Loucy (cell line): Measurements from ENCODE around the gene SPOCK2.

Experiments used
- EZH2phosphoT487 ChIP-seq: fragments of 200-600 bp; IDR thresholded peaks from 2 replicates; pipeline ENCODE4 v1.6.1; 2018; ENCODE audit warnings: antibody characterized with exemption, mild to moderate bottlenecking, moderate library complexity, borderline replicate concordance
- TF ChIP-seq, protein P1 (sequence below): fragments of 200-600 bp; sonication (generic); conservative IDR thresholded peaks from 2 replicates; pipeline ENCODE4 v1.5.1; 2014; ENCODE audit warnings: mild to moderate bottlenecking, antibody characterized with exemption, low read length

DNA sequence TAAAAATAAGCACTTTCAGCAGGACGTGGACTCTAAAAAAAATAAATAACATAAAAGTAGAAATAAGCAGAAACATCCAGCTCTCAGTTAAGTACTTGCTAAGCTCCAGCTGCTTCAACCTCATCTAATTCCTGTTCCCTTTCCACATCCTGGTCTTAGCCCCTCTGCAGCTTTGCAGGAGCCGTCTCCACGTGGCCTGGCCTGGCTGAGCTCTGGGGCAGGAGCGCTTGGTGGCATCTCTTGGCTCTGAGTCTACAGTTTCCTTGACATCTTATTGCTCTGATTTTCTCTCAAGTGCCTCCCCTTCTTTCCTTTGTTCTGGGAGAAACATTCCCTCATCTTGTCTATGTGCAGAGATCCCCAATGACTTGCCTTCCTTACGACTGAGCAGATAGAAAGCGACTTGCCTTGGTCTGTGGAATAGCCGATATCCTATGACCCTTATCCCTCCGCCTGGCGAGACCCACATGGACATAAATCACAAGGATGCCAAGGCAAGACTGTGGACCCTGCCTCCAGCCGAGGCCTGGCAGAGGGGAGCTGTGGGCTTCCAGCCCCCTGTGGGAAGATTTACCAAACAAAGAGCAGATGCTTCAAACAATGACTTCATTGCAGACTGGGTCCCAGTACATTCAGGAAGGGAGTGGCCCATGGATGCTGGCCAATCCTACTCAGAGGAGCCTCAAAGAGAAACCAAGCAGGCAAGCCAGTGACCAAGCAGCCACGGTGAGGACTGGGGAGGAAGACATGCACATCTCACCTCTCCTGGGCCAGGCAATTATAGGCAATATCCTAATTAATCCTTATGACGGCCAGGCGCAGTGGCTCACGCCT, 61.9 kb downstream of the SPOCK2 start:
- TF ChIP-seq, protein P1, sequence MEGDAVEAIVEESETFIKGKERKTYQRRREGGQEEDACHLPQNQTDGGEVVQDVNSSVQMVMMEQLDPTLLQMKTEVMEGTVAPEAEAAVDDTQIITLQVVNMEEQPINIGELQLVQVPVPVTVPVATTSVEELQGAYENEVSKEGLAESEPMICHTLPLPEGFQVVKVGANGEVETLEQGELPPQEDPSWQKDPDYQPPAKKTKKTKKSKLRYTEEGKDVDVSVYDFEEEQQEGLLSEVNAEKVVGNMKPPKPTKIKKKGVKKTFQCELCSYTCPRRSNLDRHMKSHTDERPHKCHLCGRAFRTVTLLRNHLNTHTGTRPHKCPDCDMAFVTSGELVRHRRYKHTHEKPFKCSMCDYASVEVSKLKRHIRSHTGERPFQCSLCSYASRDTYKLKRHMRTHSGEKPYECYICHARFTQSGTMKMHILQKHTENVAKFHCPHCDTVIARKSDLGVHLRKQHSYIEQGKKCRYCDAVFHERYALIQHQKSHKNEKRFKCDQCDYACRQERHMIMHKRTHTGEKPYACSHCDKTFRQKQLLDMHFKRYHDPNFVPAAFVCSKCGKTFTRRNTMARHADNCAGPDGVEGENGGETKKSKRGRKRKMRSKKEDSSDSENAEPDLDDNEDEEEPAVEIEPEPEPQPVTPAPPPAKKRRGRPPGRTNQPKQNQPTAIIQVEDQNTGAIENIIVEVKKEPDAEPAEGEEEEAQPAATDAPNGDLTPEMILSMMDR, result no peak
- no peak for TF ChIP-seq EZH2phosphoT487
